Measurements from ENCODE around the gene KDM4C. TPM values are rescaled to one million over a fixed set of nuclear protein-coding genes. Genes with fewer than 3 reads are reported as not detected.

The KDM4C gene
- total RNA-seq, 1 donor from 2014 or later, result 18.2 TPM

DNA sequence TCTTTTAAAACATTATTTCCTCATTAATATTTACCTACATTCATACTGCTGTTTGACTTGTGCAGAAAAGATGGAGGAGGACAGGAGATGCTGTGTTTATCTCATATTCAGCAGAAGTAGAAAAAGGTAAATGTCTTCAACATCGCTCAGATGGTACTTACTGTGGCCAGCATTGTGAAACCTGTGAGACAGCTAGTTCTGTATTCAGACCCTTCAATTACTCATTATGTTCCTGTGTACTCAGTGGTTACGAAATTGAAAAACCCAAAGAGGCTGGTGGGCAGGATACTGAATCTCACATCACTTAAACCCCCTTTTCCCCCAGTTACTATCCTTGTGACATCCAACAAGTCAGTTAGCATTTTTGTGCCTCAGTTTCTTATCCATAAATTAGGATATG is 216.0 kb downstream of the KDM4C start:
- FAIRE-seq, result no peak
- Histone ChIP-seq H3K9me3 (ENCODE audit: insufficient read depth, low read depth, low read length) (no peaks in the 10 kb centered on the region), H3K9ac (ENCODE audit: low read length) (no peak overlapping the region), H3K36me3 (ENCODE audit: insufficient read depth, low read length) (no peaks in the 10 kb centered on the region), H3K27ac (ENCODE audit: low read depth, low read length) (no peak overlapping the region), H3K27me3 (ENCODE audit: insufficient read depth, low read length) (no peaks in the 10 kb centered on the region), H4K20me1 (ENCODE audit: insufficient read depth, low read length) (no peaks in the 10 kb centered on the region), H3K4me2 (ENCODE audit: low read length) (no peak overlapping the region), H3K4me1 (ENCODE audit: insufficient read depth, low read length) (no peaks in the 10 kb centered on the region), H2AFZ (ENCODE audit: low read depth, low read length) (no peak overlapping the region), H3K79me2 (ENCODE audit: insufficient read depth, low read length) (no peaks in the 10 kb centered on the region), H3K4me3 (ENCODE audit: insufficient read depth, low read depth, low read length) (no peak overlapping the region)
- TF ChIP-seq, protein P1, sequence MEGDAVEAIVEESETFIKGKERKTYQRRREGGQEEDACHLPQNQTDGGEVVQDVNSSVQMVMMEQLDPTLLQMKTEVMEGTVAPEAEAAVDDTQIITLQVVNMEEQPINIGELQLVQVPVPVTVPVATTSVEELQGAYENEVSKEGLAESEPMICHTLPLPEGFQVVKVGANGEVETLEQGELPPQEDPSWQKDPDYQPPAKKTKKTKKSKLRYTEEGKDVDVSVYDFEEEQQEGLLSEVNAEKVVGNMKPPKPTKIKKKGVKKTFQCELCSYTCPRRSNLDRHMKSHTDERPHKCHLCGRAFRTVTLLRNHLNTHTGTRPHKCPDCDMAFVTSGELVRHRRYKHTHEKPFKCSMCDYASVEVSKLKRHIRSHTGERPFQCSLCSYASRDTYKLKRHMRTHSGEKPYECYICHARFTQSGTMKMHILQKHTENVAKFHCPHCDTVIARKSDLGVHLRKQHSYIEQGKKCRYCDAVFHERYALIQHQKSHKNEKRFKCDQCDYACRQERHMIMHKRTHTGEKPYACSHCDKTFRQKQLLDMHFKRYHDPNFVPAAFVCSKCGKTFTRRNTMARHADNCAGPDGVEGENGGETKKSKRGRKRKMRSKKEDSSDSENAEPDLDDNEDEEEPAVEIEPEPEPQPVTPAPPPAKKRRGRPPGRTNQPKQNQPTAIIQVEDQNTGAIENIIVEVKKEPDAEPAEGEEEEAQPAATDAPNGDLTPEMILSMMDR (IDR thresholded peaks at IDR 0.05; ENCODE audit: insufficient read depth, low read depth, low read length), result no peak
- no peak for TF ChIP-seq EZH2 (IDR thresholded peaks at IDR 0.05; ENCODE audit: insufficient read depth, low read length)
- H3K27me3 Mint-ChIP-seq (ENCODE audit: low read depth, unreplicated experiment), result no peaks in the 10 kb centered on the region
- peaks cover 2% of the 10 kb centered on the region for H3K36me3 Mint-ChIP-seq (ENCODE audit: low read depth, unreplicated experiment)
- no peak for DNase-seq (ENCODE audit: low read depth)
- H3K4me1 Mint-ChIP-seq (ENCODE audit: low read depth, unreplicated experiment), result peaks cover 4% of the 10 kb centered on the region
- no peak overlapping the region for H3K27ac Mint-ChIP-seq (ENCODE audit: unreplicated experiment)
- H3K9me3 Mint-ChIP-seq (ENCODE audit: unreplicated experiment), result no peaks in the 10 kb centered on the region
- no peak overlapping the region for H3K4me3 Mint-ChIP-seq (ENCODE audit: unreplicated experiment)

DNA sequence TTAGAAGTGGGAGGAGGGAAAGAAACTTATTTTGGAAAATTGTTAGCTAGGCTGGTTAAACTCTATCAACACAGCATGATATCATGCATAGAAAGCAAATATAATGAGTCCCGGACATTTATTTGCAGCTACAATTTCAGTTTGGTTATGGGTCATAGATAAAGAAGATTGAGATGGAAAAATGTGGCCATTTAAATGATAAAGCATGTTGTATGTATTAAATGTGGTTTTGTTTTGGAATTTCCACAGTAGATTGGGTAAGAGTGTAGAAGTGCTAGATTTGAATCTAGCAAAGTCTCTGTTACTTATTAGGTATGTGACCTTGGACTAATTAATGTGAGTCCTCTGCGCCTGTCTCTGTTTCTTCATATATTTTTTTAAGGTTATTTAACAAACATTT is 217.4 kb downstream of the KDM4C start:
- Mint-ChIP-seq H3K36me3 (ENCODE audit: low read depth, unreplicated experiment) (peaks cover 2% of the 10 kb centered on the region), H3K4me3 (ENCODE audit: unreplicated experiment) (no peak overlapping the region), H3K27ac (ENCODE audit: unreplicated experiment) (no peak overlapping the region), H3K27me3 (ENCODE audit: low read depth, unreplicated experiment) (no peaks in the 10 kb centered on the region), H3K4me1 (ENCODE audit: low read depth, unreplicated experiment) (peaks cover 4% of the 10 kb centered on the region), H3K9me3 (ENCODE audit: unreplicated experiment) (no peaks in the 10 kb centered on the region)
- H3K27ac ChIP-seq (ENCODE audit: low read depth, low read length), result no peak overlapping the region
- no peaks in the 10 kb centered on the region for H3K9me3 ChIP-seq (ENCODE audit: insufficient read depth, low read depth, low read length)
- no peak overlapping the region for H3K9ac ChIP-seq (ENCODE audit: low read length)
- FAIRE-seq (no peak), DNase-seq (ENCODE audit: low read depth) (no peak)
- H3K4me1 ChIP-seq (ENCODE audit: insufficient read depth, low read length), result no peaks in the 10 kb centered on the region
- H4K20me1 ChIP-seq (ENCODE audit: insufficient read depth, low read length), result no peaks in the 10 kb centered on the region
- H3K27me3 ChIP-seq (ENCODE audit: insufficient read depth, low read length), result no peaks in the 10 kb centered on the region
- H3K36me3 ChIP-seq (ENCODE audit: insufficient read depth, low read length), result no peaks in the 10 kb centered on the region
- H2AFZ ChIP-seq (ENCODE audit: low read depth, low read length), result no peak overlapping the region
- no peaks in the 10 kb centered on the region for H3K79me2 ChIP-seq (ENCODE audit: insufficient read depth, low read length)
- no peak for TF ChIP-seq EZH2 (IDR thresholded peaks at IDR 0.05; ENCODE audit: insufficient read depth, low read length)
- TF ChIP-seq, protein P1 (IDR thresholded peaks at IDR 0.05; ENCODE audit: insufficient read depth, low read depth, low read length), result no peak
- no peak overlapping the region for H3K4me2 ChIP-seq (ENCODE audit: low read length)
- no peak overlapping the region for H3K4me3 ChIP-seq (ENCODE audit: insufficient read depth, low read depth, low read length)

DNA sequence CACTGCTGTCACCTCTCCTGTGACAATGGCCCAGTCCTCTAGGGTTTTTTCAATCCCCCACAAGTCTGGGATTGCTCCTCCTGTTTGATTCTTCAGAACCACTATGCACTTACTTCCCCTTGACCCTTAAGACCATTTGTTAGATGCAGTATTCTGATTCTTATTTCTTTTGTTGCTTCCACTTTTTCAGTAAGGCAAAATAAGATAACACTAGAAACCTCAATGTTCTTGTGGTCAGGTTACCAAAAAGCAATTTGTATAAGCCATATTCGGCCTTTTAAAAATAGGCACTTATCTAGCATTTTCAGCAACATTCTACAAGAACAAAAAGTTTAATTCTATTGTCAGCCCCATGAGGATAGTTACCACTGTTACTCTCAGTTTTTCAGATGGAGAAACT is 220.0 kb downstream of the KDM4C start:
- Histone ChIP-seq H3K27ac (ENCODE audit: low read depth, low read length) (no peak overlapping the region), H3K9me3 (ENCODE audit: insufficient read depth, low read depth, low read length) (no peaks in the 10 kb centered on the region), H4K20me1 (ENCODE audit: insufficient read depth, low read length) (no peaks in the 10 kb centered on the region), H3K4me3 (ENCODE audit: insufficient read depth, low read depth, low read length) (no peak overlapping the region), H3K36me3 (ENCODE audit: insufficient read depth, low read length) (peaks cover 2% of the 10 kb centered on the region), H3K27me3 (ENCODE audit: insufficient read depth, low read length) (no peaks in the 10 kb centered on the region), H3K9ac (ENCODE audit: low read length) (no peak overlapping the region), H2AFZ (ENCODE audit: low read depth, low read length) (no peak overlapping the region), H3K4me1 (ENCODE audit: insufficient read depth, low read length) (no peaks in the 10 kb centered on the region), H3K79me2 (ENCODE audit: insufficient read depth, low read length) (no peaks in the 10 kb centered on the region), H3K4me2 (ENCODE audit: low read length) (no peak overlapping the region)
- no peak overlapping the region for H3K4me3 Mint-ChIP-seq (ENCODE audit: unreplicated experiment)
- no peaks in the 10 kb centered on the region for H3K9me3 Mint-ChIP-seq (ENCODE audit: unreplicated experiment)
- FAIRE-seq, result no peak
- no peak for DNase-seq (ENCODE audit: low read depth)
- no peak for TF ChIP-seq EZH2 (IDR thresholded peaks at IDR 0.05; ENCODE audit: insufficient read depth, low read length)
- TF ChIP-seq, protein P1 (IDR thresholded peaks at IDR 0.05; ENCODE audit: insufficient read depth, low read depth, low read length), result no peak
- H3K36me3 Mint-ChIP-seq (ENCODE audit: low read depth, unreplicated experiment), result peaks cover 2% of the 10 kb centered on the region
- H3K27me3 Mint-ChIP-seq (ENCODE audit: low read depth, unreplicated experiment), result no peaks in the 10 kb centered on the region
- H3K27ac Mint-ChIP-seq (ENCODE audit: unreplicated experiment), result no peak overlapping the region
- peaks cover 4% of the 10 kb centered on the region for H3K4me1 Mint-ChIP-seq (ENCODE audit: low read depth, unreplicated experiment)
